T-helper 9 cell (primary cell): ENCODE results near the gene NUS1.
"Not testable (repeated sequence)": the region's sequence is repeated elsewhere in the genome, so short reads cannot be mapped to it uniquely, and the experiment has no call there.

Experiments
- DNase-seq: peaks from one replicate; pipeline ENCODE4 v3.0.0-alpha.2; 2020
- total RNA-seq, 2 donors: gene quantifications; one replicate each; lab custom pipeline; 2026; lab: John Stamatoyannopoulos, UW

NUS1 gene
- 24.9 to 39.9 reads per million in 2 donors for total RNA-seq

- DNase-seq: peak; percentile 97
Observed at GRCh38 chr6:117674991-117675657, at the start of gene NUS1. Gene NUS1, plus strand, starts transcription at chr6:117675469. Its CDS starts 202 bp downstream, at chr6:117675671.

- DNase-seq: no peak
Observed at GRCh38 chr6:117627533-117627932, 47.7 kb upstream of the NUS1 start.

- no peak for DNase-seq
Observed at GRCh38 chr6:117629119-117629660, 46.1 kb upstream of the NUS1 start.

GRCh38 chr6:117637770-117638169, 37.5 kb upstream of the NUS1 start:
- DNase-seq: no peak

GRCh38 chr6:117642976-117643375, 32.3 kb upstream of the NUS1 start:
- no peak for DNase-seq

- not testable (repeated sequence) for DNase-seq
Observed at GRCh38 chr6:117651984-117652383, 23.3 kb upstream of the NUS1 start.

GRCh38 chr6:117653949-117654348, 21.3 kb upstream of the NUS1 start:
- DNase-seq: no peak

- DNase-seq: no peak
Observed at GRCh38 chr6:117655380-117655779, 19.9 kb upstream of the NUS1 start.

GRCh38 chr6:117666881-117667280, 8.4 kb upstream of the NUS1 start:
- DNase-seq: no peak

GRCh38 chr6:117668736-117669135, 6.5 kb upstream of the NUS1 start:
- DNase-seq: no peak

GRCh38 chr6:117674503-117674902, 766 bp upstream of the NUS1 start:
- DNase-seq: no peak

GRCh38 chr6:117675658-117676301, 511 bp downstream of the NUS1 start:
- not testable (repeated sequence) for DNase-seq

GRCh38 chr6:117676577-117677218, 1.4 kb downstream of the NUS1 start:
- no peak for DNase-seq

GRCh38 chr6:117677553-117678141, 2.4 kb downstream of the NUS1 start:
- no peak for DNase-seq

- no peak for DNase-seq
Observed at GRCh38 chr6:117681162-117681741, 6.0 kb downstream of the NUS1 start.

- DNase-seq: no peak
Observed at GRCh38 chr6:117684749-117685148, 9.5 kb downstream of the NUS1 start.

- DNase-seq: no peak
Observed at GRCh38 chr6:117685359-117685758, 10.1 kb downstream of the NUS1 start.

- no peak for DNase-seq
Observed at GRCh38 chr6:117687021-117687648, 11.9 kb downstream of the NUS1 start.

GRCh38 chr6:117689584-117689983, 14.3 kb downstream of the NUS1 start:
- DNase-seq: not testable (repeated sequence)

GRCh38 chr6:117706504-117706903, 31.2 kb downstream of the NUS1 start:
- no peak for DNase-seq

- DNase-seq: not testable (repeated sequence)
Observed at GRCh38 chr6:117706936-117707509, 31.8 kb downstream of the NUS1 start.

- DNase-seq: no peak
Observed at GRCh38 chr6:117711369-117711768, 36.1 kb downstream of the NUS1 start.
